Ascending aorta (tissue), 2 donors: ENCODE results near the gene PGM1. TPM values are rescaled to one million over a fixed set of nuclear protein-coding genes. Genes with fewer than 3 reads are reported as not detected.

Source experiments
- DNase-seq, 2 donors: peaks; one replicate each; pipeline ENCODE4 v3.0.0-alpha.2; 2019; ENCODE audit warnings: low spot score in 2 of 2
- H3K27ac ChIP-seq, 2 donors: fragments of 200-600 bp; sonication (generic); one replicate each; pipeline ENCODE4 v1.5.1; 2016 to 2017; ENCODE audit warnings: mild to moderate bottlenecking in 1 of 2
- H3K27me3 ChIP-seq: fragments of 200-600 bp; sonication (generic); one replicate; pipeline ENCODE4 v1.5.1; 2017
- H3K36me3 ChIP-seq, 2 donors: fragments of 200-600 bp; sonication (generic); one replicate each; pipeline ENCODE4 v1.5.1; 2016
- H3K4me1 ChIP-seq, 2 donors: fragments of 200-600 bp; sonication (generic); one replicate each; pipeline ENCODE4 v1.5.1; 2016 to 2017; ENCODE audit warnings: mild to moderate bottlenecking in 1 of 2
- H3K4me3 ChIP-seq, 2 donors: fragments of 200-600 bp; sonication (generic); one replicate each; pipeline ENCODE4 v1.5.1; 2016 to 2017; ENCODE audit warnings: mild to moderate bottlenecking in 1 of 2
- H3K9me3 ChIP-seq, 2 donors: fragments of 200-600 bp; sonication (generic); one replicate each; pipeline ENCODE4 v1.5.1; 2016
- CTCF ChIP-seq, 3 experiments: fragments of 200-600 bp in 2 of 3; fragments of 450-650 bp in 1 of 3; sonication (generic) in 2 of 3; IDR thresholded peaks; one replicate each; pipeline ENCODE4 v1.5.1; 2016 to 2019; ENCODE audit warnings: antibody characterized with exemption in 3 of 3, mild to moderate bottlenecking in 1 of 3, moderate library complexity in 1 of 3
- intact Hi-C: fragments of 100-400 bp; cut with DNase I; formaldehyde crosslinking; loops from one replicate; pipeline ENCODE4 v1.15.1; 2023
- total RNA-seq: library from RNA; depleted of rRNA; stranded (reverse); fragments of >200 nt; gene quantifications from one replicate; pipeline ENCODE4 v1.1.0, GENCODE V29; 2016

The PGM1 gene
- total RNA-seq, 1 donor from 2014 or later: 23.7 TPM

DNA sequence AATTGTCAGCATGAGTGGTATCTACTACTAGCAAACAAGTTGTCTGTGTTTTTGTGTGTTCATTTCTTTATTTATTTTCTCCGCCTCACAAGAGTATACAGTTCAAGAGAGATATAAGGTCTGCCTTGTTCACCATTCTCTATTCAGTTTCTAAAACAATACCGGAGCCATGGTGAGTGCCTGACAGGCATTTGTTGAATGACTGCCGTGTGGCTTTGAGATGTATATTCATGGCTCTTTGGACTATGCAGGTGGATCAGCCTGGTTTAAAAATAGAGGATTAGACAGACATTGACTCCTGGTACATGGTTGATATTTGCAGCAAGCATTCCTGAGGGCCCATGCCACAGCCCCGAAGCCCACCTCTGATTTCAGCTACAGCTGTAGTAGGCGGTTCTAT, 89.7 kb downstream of the PGM1 start:
- DNase-seq: no peak
- Histone ChIP-seq H3K4me3 (no peak overlapping the region), H3K9me3 (no peaks in the 10 kb centered on the region), H3K27me3 (no peaks in the 10 kb centered on the region), H3K4me1 (no peaks in the 10 kb centered on the region), H3K27ac (no peak overlapping the region), H3K36me3 (no peaks in the 10 kb centered on the region)
- intact Hi-C loops: no loop called here
- TF ChIP-seq CTCF (IDR thresholded peaks at IDR 0.05): no peak

DNA sequence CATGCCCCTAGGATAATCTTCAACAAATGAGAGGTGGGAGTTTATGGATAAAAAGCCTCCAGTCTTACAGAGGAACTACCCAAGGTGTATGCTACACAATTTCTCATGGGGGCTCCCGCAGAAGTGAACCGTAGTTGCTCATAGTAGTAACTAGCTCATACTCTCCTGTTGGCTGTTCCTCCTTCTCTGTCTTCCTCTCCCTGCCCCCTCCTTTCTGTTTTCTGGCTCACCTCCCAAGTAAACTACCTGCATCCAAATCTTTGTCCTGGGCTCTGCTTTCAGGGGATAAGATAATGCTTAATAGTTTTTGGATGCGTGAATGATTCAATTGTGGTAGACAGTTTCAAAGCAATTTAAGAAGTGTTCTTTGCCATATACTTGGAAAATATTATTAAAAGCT, 90.5 kb downstream of the PGM1 start:
- Histone ChIP-seq H3K4me1 (no peaks in the 10 kb centered on the region), H3K27me3 (no peaks in the 10 kb centered on the region), H3K9me3 (no peaks in the 10 kb centered on the region), H3K36me3 (no peaks in the 10 kb centered on the region), H3K27ac (no peak overlapping the region), H3K4me3 (no peak overlapping the region)
- no peak for DNase-seq
- TF ChIP-seq CTCF (IDR thresholded peaks at IDR 0.05): no peak
- intact Hi-C loops: no loop called here

DNA sequence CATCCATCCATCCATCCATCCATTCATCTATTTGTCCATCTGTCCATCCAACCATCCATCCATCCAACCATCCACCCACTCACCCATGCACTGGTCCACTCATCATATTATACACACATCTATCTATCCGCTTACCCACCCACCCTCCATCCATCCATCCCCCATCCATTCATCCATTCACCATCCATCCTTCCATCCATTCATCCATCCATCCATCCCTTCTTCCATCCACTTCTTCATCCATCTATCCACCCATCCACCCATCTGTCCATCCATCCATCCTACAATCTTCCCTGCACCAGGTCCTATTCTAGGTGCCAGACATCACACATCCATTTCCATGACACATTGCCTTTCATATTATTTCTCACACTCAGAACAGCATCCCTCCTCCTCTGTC, 93.5 kb downstream of the PGM1 start:
- Histone ChIP-seq H3K27me3 (no peaks in the 10 kb centered on the region), H3K36me3 (no peaks in the 10 kb centered on the region), H3K9me3 (no peaks in the 10 kb centered on the region), H3K4me3 (no peak overlapping the region), H3K4me1 (peaks cover 0 to 3% of the 10 kb centered on the region in 2 donors), H3K27ac (no peak overlapping the region)
- TF ChIP-seq CTCF (IDR thresholded peaks at IDR 0.05): no peak
- intact Hi-C loops: no loop called here
- no peak for DNase-seq

DNA sequence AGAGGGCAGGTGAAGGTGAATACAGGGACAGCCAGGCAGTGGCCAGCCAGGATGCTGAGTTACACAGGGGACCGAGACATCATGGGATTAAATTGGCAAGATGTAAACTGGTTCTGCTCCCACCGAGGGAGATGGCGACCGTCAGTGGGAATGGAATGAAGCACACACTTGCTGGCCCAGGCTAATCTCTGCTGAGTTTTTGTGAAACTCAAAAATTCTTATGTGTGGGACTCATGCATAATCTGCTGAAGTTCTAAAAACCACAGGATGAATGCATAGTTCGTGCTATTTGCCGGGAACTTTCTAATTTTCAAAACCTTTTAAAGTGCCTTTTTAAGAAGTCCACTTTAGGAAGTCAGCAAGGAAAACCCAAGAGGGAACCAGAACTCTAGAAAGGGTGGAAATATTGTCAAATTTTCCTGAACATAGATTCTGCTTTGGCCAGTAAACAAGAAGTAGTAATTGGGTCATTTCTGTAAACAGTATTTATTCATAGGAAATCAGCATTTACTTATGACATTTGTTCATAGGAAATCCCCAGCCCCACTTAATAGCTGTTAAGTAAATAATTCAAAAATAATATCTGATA, 95.2 kb downstream of the PGM1 start:
- Histone ChIP-seq H3K4me3 (no peak overlapping the region), H3K4me1 (peaks cover 5 to 8% of the 10 kb centered on the region in 2 donors), H3K36me3 (no peaks in the 10 kb centered on the region), H3K27ac (peak overlapping the region in 1 of 2 donors; percentile 31), H3K9me3 (no peaks in the 10 kb centered on the region), H3K27me3 (no peaks in the 10 kb centered on the region)
- no peak for DNase-seq
- TF ChIP-seq CTCF (IDR thresholded peaks at IDR 0.05): no peak
- intact Hi-C loops: no loop called here

- H3K36me3 ChIP-seq: no peaks in the 10 kb centered on the region
- no peaks in the 10 kb centered on the region for H3K27me3 ChIP-seq
- intact Hi-C loops: loop anchor here (5.0 kb wide), 4 partner anchors 74 to 551 kb away; no protein-coding TSS in a partner anchor
- no peaks in the 10 kb centered on the region for H3K9me3 ChIP-seq
- DNase-seq: no peak
- no peak for TF ChIP-seq CTCF (IDR thresholded peaks at IDR 0.05)
- H3K4me3 ChIP-seq: no peak overlapping the region
- peaks cover 5 to 12% of the 10 kb centered on the region in 2 donors for H3K4me1 ChIP-seq
- H3K27ac ChIP-seq: peak overlapping the region; percentile 54 to 62
Observed at GRCh38 chr1:63690966-63691700, 97.9 kb downstream of the PGM1 start.
